SK-N-SH treated with all-trans-retinoic acid at 6 μM for 48 hours (cell line): ENCODE data around the gene MYL12B.

Experiments
- ATAC-seq: fragments of 200-7000 bp; cut with Tn5 transposase; 3 replicates; pipeline ENCODE4 v1.9.1; 2020; ENCODE audit warnings: mild to moderate bottlenecking, moderate library complexity
- ARNTL ChIP-seq: fragments of 450-650 bp; formaldehyde crosslinking; IDR thresholded peaks from 2 replicates; pipeline ENCODE4 v1.5.0; 2020; ENCODE audit warnings: low read depth, mild to moderate bottlenecking, moderate library complexity, borderline replicate concordance
- BACH2 ChIP-seq: fragments of 250-450 bp; sonication (Bioruptor Pico); IDR thresholded peaks from 2 replicates; pipeline ENCODE4 v1.9.0; 2021; ENCODE audit warnings: mild to moderate bottlenecking, borderline replicate concordance
- CSDC2 ChIP-seq: fragments of 250-450 bp; sonication (Bioruptor Pico); IDR thresholded peaks from 2 replicates; pipeline ENCODE4 v1.5.0; 2020; ENCODE audit warnings: mild to moderate bottlenecking, moderate library complexity
- ESRRG ChIP-seq: fragments of 250-450 bp; sonication (Bioruptor Pico); IDR thresholded peaks from 2 replicates; pipeline ENCODE4 v1.6.1; 2021; ENCODE audit warnings: mild to moderate bottlenecking
- GLIS3 ChIP-seq: fragments of 250-450 bp; sonication (Bioruptor Pico); IDR thresholded peaks from 2 replicates; pipeline ENCODE4 v1.5.0; 2020; ENCODE audit warnings: mild to moderate bottlenecking, moderate library complexity
- OSR1 ChIP-seq: fragments of 250-450 bp; sonication (Bioruptor Pico); IDR thresholded peaks from 2 replicates; pipeline ENCODE4 v1.8.0; 2022; ENCODE audit warnings: moderate library complexity, mild to moderate bottlenecking, inconsistent platforms
- PPARA ChIP-seq: fragments of 250-450 bp; sonication (Bioruptor Pico); IDR thresholded peaks from 2 replicates; pipeline ENCODE4 v1.5.0; 2020; ENCODE audit warnings: mild to moderate bottlenecking, borderline replicate concordance
- RARB ChIP-seq: fragments of 250-450 bp; sonication (Bioruptor Pico); IDR thresholded peaks from 2 replicates; pipeline ENCODE4 v1.8.0; 2021; ENCODE audit warnings: mild to moderate bottlenecking, moderate library complexity
- TCF4 ChIP-seq: fragments of 250-450 bp; sonication (Bioruptor Pico); IDR thresholded peaks from 2 replicates; pipeline ENCODE4 v1.8.0; 2021; ENCODE audit warnings: mild to moderate bottlenecking, moderate library complexity, borderline replicate concordance
- TOX ChIP-seq: fragments of 250-450 bp; sonication (Bioruptor Pico); IDR thresholded peaks from 2 replicates; pipeline ENCODE4 v1.8.0; 2021; ENCODE audit warnings: mild to moderate bottlenecking, moderate library complexity, borderline replicate concordance
- ZC3H10 ChIP-seq: fragments of 250-450 bp; sonication (Bioruptor Pico); IDR thresholded peaks from 2 replicates; pipeline ENCODE4 v1.5.1; 2021; ENCODE audit warnings: mild to moderate bottlenecking, moderate library complexity
- ZFP3 ChIP-seq: fragments of 250-450 bp; sonication (Bioruptor Pico); IDR thresholded peaks from 2 replicates; pipeline ENCODE4 v1.5.0; 2020; ENCODE audit warnings: mild to moderate bottlenecking, moderate library complexity
- ZFP30 ChIP-seq: fragments of 450-650 bp; formaldehyde crosslinking; IDR thresholded peaks from 2 replicates; pipeline ENCODE4 v1.5.0; 2022; ENCODE audit warnings: mild to moderate bottlenecking, moderate library complexity
- ZNF565 ChIP-seq: fragments of 450-650 bp; formaldehyde crosslinking; conservative IDR thresholded peaks from 2 replicates; pipeline ENCODE4 v1.5.0; 2020; ENCODE audit warnings: low read depth, mild to moderate bottlenecking, moderate library complexity
- ZNF70 ChIP-seq: fragments of 450-650 bp; formaldehyde crosslinking; IDR thresholded peaks from 2 replicates; pipeline ENCODE4 v1.5.0; 2020; ENCODE audit warnings: mild to moderate bottlenecking, moderate library complexity
- ZNF8 ChIP-seq: fragments of 450-650 bp; formaldehyde crosslinking; IDR thresholded peaks from 2 replicates; pipeline ENCODE4 v1.5.0; 2020; ENCODE audit warnings: mild to moderate bottlenecking, moderate library complexity
- TF ChIP-seq, protein P1 (sequence below): fragments of 250-450 bp; sonication (Bioruptor Pico); IDR thresholded peaks from 2 replicates; pipeline ENCODE4 v1.5.1; 2020; ENCODE audit warnings: low read depth, mild to moderate bottlenecking, moderate library complexity
- TF ChIP-seq, protein P2 (sequence below): fragments of 250-450 bp; sonication (Bioruptor Pico); IDR thresholded peaks from 2 replicates; pipeline ENCODE4 v1.8.0; 2021; ENCODE audit warnings: low read depth, mild to moderate bottlenecking, moderate library complexity, borderline replicate concordance
- TF ChIP-seq, protein P3 (sequence below): fragments of 250-450 bp; sonication (Bioruptor Pico); IDR thresholded peaks from 2 replicates; pipeline ENCODE4 v1.8.0; 2020; ENCODE audit warnings: mild to moderate bottlenecking, moderate library complexity, borderline replicate concordance
- TF ChIP-seq, protein P4 (sequence below): fragments of 250-450 bp; sonication (Bioruptor Pico); IDR thresholded peaks from 2 replicates; pipeline ENCODE4 v1.5.1; 2021; ENCODE audit warnings: mild to moderate bottlenecking, moderate library complexity

MYL12B gene

DNA sequence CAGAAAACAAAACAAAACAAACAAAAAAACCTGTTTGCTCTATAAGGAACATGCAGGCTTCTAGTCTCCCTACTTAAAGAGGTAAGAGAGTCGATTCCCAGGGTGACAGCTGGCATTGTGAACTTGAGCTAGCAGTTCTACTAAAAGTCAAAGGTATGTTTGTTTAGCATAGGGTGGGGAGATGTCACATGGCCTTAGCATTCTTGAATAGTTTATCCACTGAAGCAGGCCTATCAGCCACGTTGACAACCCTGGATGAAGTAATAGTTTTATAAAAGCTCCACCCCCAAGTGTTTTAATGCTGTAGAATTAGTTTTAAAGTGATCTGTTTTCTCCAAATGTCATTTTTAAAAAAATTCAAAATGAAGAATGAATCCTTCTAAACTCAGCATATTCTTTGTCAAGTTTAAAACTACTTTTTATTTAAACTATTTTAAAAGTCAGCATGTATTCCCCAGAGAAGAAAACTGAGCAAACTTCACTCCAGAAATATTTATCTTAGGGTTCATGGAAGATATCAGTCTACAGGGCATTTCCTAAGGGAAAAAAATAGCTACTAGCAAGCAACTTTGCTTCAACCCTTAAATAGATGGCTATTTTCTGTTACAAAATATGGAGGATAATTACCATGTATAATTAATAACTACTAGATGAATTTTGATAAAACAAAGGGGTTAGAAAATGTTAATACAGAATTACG lies 43.8 kb upstream of the MYL12B start (continued):
- TF ChIP-seq, protein P1, sequence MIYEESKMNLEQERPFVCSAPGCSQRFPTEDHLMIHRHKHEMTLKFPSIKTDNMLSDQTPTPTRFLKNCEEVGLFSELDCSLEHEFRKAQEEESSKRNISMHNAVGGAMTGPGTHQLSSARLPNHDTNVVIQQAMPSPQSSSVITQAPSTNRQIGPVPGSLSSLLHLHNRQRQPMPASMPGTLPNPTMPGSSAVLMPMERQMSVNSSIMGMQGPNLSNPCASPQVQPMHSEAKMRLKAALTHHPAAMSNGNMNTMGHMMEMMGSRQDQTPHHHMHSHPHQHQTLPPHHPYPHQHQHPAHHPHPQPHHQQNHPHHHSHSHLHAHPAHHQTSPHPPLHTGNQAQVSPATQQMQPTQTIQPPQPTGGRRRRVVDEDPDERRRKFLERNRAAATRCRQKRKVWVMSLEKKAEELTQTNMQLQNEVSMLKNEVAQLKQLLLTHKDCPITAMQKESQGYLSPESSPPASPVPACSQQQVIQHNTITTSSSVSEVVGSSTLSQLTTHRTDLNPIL (CRISPR knock-in tag), result no peak
- no peak for TF ChIP-seq RARB (CRISPR knock-in tag)
- TF ChIP-seq, all 23 proteins: peak for 0

DNA sequence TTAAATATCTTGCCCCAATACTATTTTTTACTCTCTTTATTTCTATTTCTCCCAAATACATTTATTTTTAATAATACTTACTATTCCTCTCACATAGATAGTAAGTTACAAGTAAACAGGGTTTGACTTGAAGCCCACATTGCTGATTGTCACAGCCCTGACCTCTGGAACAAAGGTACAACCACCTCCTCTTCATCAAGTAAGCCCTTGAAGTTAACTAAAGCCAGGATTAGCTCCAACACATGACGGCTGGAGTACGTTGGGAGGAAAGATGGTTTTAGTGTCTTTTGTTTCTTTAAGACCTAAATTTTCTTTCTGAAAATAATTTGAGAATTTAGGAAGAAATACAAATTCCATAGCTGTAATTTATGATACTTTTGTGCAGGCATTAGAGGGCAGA lies 43.1 kb upstream of the MYL12B start:
- no peak for ATAC-seq
- TF ChIP-seq PPARA (CRISPR knock-in tag), result no peak
- no peak for TF ChIP-seq TOX
- no peak for TF ChIP-seq ZNF565
- no peak for TF ChIP-seq ZFP30 (CRISPR knock-in tag)

DNA sequence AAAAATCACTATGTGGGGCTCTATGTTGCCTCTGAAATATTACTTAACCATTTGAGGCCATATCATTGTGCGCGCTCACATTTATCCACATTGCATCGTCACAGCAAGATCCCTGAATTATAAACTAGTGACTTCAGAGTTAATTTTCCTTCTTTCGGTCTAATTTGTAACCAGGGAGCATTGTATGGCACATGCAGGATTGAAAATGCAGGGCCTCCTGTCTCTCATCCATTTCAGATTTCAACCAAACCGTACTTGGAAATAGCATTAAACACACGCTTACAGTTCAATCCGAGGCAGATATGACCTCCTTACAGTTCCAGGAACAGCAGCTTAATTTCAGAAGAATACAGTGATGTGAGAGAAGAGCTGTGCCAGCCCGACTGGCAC lies 42.7 kb upstream of the MYL12B start:
- ATAC-seq, result no peak
- TF ChIP-seq TOX, result no peak
- TF ChIP-seq ZC3H10 (CRISPR knock-in tag), result no peak
- no peak for TF ChIP-seq RARB (CRISPR knock-in tag)
- TF ChIP-seq, protein P2, sequence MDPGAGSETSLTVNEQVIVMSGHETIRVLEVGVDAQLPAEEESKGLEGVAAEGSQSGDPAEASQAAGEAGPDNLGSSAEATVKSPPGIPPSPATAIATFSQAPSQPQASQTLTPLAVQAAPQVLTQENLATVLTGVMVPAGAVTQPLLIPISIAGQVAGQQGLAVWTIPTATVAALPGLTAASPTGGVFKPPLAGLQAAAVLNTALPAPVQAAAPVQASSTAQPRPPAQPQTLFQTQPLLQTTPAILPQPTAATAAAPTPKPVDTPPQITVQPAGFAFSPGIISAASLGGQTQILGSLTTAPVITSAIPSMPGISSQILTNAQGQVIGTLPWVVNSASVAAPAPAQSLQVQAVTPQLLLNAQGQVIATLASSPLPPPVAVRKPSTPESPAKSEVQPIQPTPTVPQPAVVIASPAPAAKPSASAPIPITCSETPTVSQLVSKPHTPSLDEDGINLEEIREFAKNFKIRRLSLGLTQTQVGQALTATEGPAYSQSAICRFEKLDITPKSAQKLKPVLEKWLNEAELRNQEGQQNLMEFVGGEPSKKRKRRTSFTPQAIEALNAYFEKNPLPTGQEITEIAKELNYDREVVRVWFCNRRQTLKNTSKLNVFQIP (CRISPR knock-in tag), result no peak
- TF ChIP-seq, protein P1 (CRISPR knock-in tag), result no peak
- TF ChIP-seq ARNTL (CRISPR knock-in tag), result no peak
- no peak for TF ChIP-seq ESRRG (CRISPR knock-in tag)
- no peak for TF ChIP-seq TCF4 (CRISPR knock-in tag)
- no peak for TF ChIP-seq OSR1 (CRISPR knock-in tag)
- TF ChIP-seq, protein P3, sequence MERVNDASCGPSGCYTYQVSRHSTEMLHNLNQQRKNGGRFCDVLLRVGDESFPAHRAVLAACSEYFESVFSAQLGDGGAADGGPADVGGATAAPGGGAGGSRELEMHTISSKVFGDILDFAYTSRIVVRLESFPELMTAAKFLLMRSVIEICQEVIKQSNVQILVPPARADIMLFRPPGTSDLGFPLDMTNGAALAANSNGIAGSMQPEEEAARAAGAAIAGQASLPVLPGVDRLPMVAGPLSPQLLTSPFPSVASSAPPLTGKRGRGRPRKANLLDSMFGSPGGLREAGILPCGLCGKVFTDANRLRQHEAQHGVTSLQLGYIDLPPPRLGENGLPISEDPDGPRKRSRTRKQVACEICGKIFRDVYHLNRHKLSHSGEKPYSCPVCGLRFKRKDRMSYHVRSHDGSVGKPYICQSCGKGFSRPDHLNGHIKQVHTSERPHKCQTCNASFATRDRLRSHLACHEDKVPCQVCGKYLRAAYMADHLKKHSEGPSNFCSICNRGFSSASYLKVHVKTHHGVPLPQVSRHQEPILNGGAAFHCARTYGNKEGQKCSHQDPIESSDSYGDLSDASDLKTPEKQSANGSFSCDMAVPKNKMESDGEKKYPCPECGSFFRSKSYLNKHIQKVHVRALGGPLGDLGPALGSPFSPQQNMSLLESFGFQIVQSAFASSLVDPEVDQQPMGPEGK, result no peak
- no peak for TF ChIP-seq BACH2 (CRISPR knock-in tag)
- TF ChIP-seq PPARA (CRISPR knock-in tag), result no peak

DNA sequence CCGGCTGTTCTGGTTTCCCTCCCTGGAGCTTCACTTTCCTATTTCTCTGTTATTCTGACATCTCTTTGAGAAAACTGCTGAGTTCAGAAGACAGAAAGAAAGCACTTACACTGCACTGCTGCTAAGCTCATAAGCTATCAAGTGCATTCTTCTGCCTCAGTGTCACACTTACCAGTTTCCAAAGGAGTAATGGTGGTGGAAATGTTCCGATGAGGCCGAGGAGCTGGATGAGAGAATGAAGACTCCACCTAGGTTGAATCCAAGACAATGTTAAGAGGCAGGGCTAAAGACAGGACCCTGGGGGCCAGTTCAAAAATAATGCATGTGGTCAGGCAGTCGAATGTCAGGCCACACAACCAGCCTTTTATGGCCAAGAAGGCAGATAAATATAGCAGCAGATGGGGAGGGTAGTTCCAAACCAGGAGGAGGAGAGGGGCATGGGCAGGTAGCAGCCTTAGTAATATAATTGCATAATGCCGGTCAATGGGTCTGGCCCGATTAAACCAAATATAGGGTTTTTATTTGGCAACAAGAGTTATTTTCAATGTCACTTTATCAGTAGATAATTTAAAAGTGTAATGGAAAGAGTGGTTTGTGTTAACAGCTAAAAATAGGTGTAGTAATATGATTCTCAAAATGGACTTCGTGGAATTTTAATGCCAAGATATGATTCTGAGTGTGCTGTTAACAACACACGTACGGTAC lies 42.1 kb upstream of the MYL12B start, which contains the start of gene MYOM1:
TSS of gene MYOM1 (minus strand) at position 338 of the 705 bp plus-strand sequence. CDS start 4,745 bp downstream, outside the sequence.
- ATAC-seq, result no peak
- TF ChIP-seq ZNF8 (CRISPR knock-in tag) (no peak), TOX (no peak), ZC3H10 (CRISPR knock-in tag) (no peak), ZFP30 (CRISPR knock-in tag) (no peak), ZNF70 (no peak), OSR1 (CRISPR knock-in tag) (no peak), ZFP3 (CRISPR knock-in tag) (no peak), TCF4 (CRISPR knock-in tag) (no peak), ARNTL (CRISPR knock-in tag) (no peak), PPARA (CRISPR knock-in tag) (no peak), CSDC2 (no peak), ESRRG (CRISPR knock-in tag) (no peak), RARB (CRISPR knock-in tag) (no peak), GLIS3 (CRISPR knock-in tag) (no peak), ZNF565 (no peak), BACH2 (CRISPR knock-in tag) (no peak)
- TF ChIP-seq, protein P2 (CRISPR knock-in tag), result no peak
- TF ChIP-seq, protein P3, result no peak
- TF ChIP-seq, protein P4, sequence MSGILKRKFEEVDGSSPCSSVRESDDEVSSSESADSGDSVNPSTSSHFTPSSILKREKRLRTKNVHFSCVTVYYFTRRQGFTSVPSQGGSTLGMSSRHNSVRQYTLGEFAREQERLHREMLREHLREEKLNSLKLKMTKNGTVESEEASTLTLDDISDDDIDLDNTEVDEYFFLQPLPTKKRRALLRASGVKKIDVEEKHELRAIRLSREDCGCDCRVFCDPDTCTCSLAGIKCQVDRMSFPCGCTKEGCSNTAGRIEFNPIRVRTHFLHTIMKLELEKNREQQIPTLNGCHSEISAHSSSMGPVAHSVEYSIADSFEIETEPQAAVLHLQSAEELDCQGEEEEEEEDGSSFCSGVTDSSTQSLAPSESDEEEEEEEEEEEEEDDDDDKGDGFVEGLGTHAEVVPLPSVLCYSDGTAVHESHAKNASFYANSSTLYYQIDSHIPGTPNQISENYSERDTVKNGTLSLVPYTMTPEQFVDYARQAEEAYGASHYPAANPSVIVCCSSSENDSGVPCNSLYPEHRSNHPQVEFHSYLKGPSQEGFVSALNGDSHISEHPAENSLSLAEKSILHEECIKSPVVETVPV (CRISPR knock-in tag), result no peak
- TF ChIP-seq, protein P1 (CRISPR knock-in tag), result no peak
